Measurements from ENCODE around the gene PTPRM. TPM values are rescaled to one million over a fixed set of nuclear protein-coding genes. Genes with fewer than 3 reads are reported as not detected.
A peak's percentile ranks its signal among the peaks of the same experiment; 100 is the strongest.

The PTPRM gene
- total and polyA plus RNA-seq, 4 donors = 9.2 to 23.0 (median 12.7) TPM

- no peak for TF ChIP-seq MAX (IDR thresholded peaks at IDR 0.05)
- TF ChIP-seq CTCF (IDR thresholded peaks at IDR 0.05; ENCODE audit: low read depth, low read length, missing input control) = no peak
- TF ChIP-seq HNF4G (IDR thresholded peaks at IDR 0.05) = no peak
- TF ChIP-seq ZBTB33 (IDR thresholded peaks at IDR 0.05) = no peak
- TF ChIP-seq NR2F2 (IDR thresholded peaks at IDR 0.05) = no peak
- Histone ChIP-seq H3K9ac (ENCODE audit: low read depth in 1 of 2, low read length in 2 of 2) (no peak overlapping the region), H3K27me3 (ENCODE audit: control insufficient read depth in 4 of 4, insufficient read depth in 4 of 4, low read length in 3 of 4) (no peaks in the 10 kb centered on the region), H3K4me1 (ENCODE audit: control insufficient read depth in 4 of 4, insufficient read depth in 4 of 4, low read length in 3 of 4) (peaks cover 4 to 7% (median 6%) of the 10 kb centered on the region in 4 donors), H3K36me3 (ENCODE audit: control insufficient read depth in 4 of 4, insufficient read depth in 3 of 4, low read depth in 1 of 4, low read length in 3 of 4) (no peaks in the 10 kb centered on the region), H3K27ac (ENCODE audit: low read depth in 1 of 2, low read length in 2 of 2) (no peak overlapping the region), H3K9me3 (ENCODE audit: control insufficient read depth in 4 of 4, low read length in 3 of 4) (no peaks in the 10 kb centered on the region), H3K4me3 (ENCODE audit: low read depth in 1 of 3, low read length in 3 of 3) (no peak overlapping the region)
- 84% methylated on average over 6 of the region's 6 CpGs for WGBS
- DNase-seq (ENCODE audit: low spot score) = no peak
Observed at GRCh38 chr18:7562491-7562890, 4.6 kb upstream of the PTPRM start.

- no peak for DNase-seq (ENCODE audit: low spot score)
- Histone ChIP-seq H3K27me3 (ENCODE audit: control insufficient read depth in 4 of 4, insufficient read depth in 4 of 4, low read length in 3 of 4) (no peaks in the 10 kb centered on the region), H3K4me1 (ENCODE audit: control insufficient read depth in 4 of 4, insufficient read depth in 4 of 4, low read length in 3 of 4) (peaks cover 12 to 19% (median 14%) of the 10 kb centered on the region in 4 donors), H3K9ac (ENCODE audit: low read depth in 1 of 2, low read length in 2 of 2) (no peak overlapping the region), H3K36me3 (ENCODE audit: control insufficient read depth in 4 of 4, insufficient read depth in 3 of 4, low read depth in 1 of 4, low read length in 3 of 4) (no peaks in the 10 kb centered on the region), H3K27ac (ENCODE audit: low read depth in 1 of 2, low read length in 2 of 2) (peak overlapping the region in 1 of 2 donors; percentile 5), H3K4me3 (ENCODE audit: low read depth in 1 of 3, low read length in 3 of 3) (no peak overlapping the region), H3K9me3 (ENCODE audit: control insufficient read depth in 4 of 4, low read length in 3 of 4) (no peaks in the 10 kb centered on the region)
- TF ChIP-seq GABPA (IDR thresholded peaks at IDR 0.05 in 1 of 2, conservative IDR thresholded peaks at IDR 0.05 in 1 of 2) = no peak
- TF ChIP-seq SP1 (IDR thresholded peaks at IDR 0.05) = no peak
- TF ChIP-seq RAD21 (IDR thresholded peaks at IDR 0.05) = no peak
- no peak for TF ChIP-seq ZBTB33 (IDR thresholded peaks at IDR 0.05)
- TF ChIP-seq RXRA (IDR thresholded peaks at IDR 0.05) = no peak
- TF ChIP-seq FOXA1 (IDR thresholded peaks at IDR 0.05) = no peak
- TF ChIP-seq REST (IDR thresholded peaks at IDR 0.05) = no peak
- TF ChIP-seq JUND (IDR thresholded peaks at IDR 0.05) = no peak
- no peak for TF ChIP-seq ATF3 (IDR thresholded peaks at IDR 0.05)
- no peak for TF ChIP-seq HNF4G (IDR thresholded peaks at IDR 0.05)
- TF ChIP-seq TAF1 (conservative IDR thresholded peaks at IDR 0.05) = no peak
Observed at GRCh38 chr18:7565677-7566076, 1.4 kb upstream of the PTPRM start.
